ENCODE data around the gene COA1. TPM values are rescaled to one million over a fixed set of nuclear protein-coding genes. Genes with fewer than 3 reads are reported as not detected.
A peak's percentile ranks its signal among the peaks of the same experiment; 100 is the strongest.

COA1 gene
- total RNA-seq, 2 donors from 2014 or later, result 24.8 to 45.1 TPM

- TF ChIP-seq CTCF (IDR thresholded peaks at IDR 0.05), result no peak
- intact Hi-C loops (cut with DNase I), result loop anchor here (5.0 kb wide), 1 partner anchor 134 kb away; no protein-coding TSS in a partner anchor
- no peaks in the 10 kb centered on the region for H3K4me1 ChIP-seq
Observed at GRCh38 chr7:43702974-43703373, 26.3 kb downstream of the COA1 start.

GRCh38 chr7:43701929-43702328 is 27.4 kb downstream of the COA1 start:
- no peaks in the 10 kb centered on the region for H3K9me3 ChIP-seq
- no peak overlapping the region for H3K27ac ChIP-seq
- no peak overlapping the region for H3K9ac ChIP-seq (ENCODE audit: low read depth in 2 of 2, low read length in 2 of 2)

More at GRCh38 chr7:43702974-43703373, 26.3 kb downstream of the COA1 start:
- H3K4me3 ChIP-seq, result no peak overlapping the region
- no peak overlapping the region for H3K27ac ChIP-seq
- no peaks in the 10 kb centered on the region for H3K9me3 ChIP-seq
- DNase-seq, result no peak
- H3K36me3 ChIP-seq, result no peaks in the 10 kb centered on the region
- H3K27me3 ChIP-seq, result no peaks in the 10 kb centered on the region
- H3K9ac ChIP-seq (ENCODE audit: low read depth in 2 of 2, low read length in 2 of 2), result no peak overlapping the region

DNA sequence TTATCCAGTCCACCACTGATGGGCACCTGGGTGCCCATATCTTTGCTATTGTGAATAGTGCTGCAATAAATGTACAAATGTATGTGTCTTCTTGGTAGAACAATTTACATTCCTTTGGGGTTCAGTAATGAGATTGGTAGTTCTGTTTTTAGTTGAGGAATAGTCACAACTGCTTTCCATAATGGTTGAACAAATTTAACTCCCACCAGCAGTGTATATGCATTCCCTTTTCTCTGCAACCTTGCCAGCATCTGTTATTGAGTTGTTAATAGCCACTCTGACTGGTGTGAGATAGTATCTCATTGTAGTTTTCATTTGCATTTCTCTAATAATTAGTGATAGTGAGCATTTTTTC is 27.8 kb downstream of the COA1 start:
- H3K27me3 ChIP-seq, result no peaks in the 10 kb centered on the region
- H3K27ac ChIP-seq, result no peak overlapping the region
- TF ChIP-seq CTCF (IDR thresholded peaks at IDR 0.05), result no peak
- H3K4me1 ChIP-seq, result no peaks in the 10 kb centered on the region
- H3K4me3 ChIP-seq, result no peak overlapping the region
- no peak overlapping the region for H3K9ac ChIP-seq (ENCODE audit: low read depth in 2 of 2, low read length in 2 of 2)
- intact Hi-C loops (cut with DNase I), result loop anchor here (2.0 to 5.0 kb wide), 2 partner anchors 119 to 136 kb away; partner anchors contain the start of gene STK17A
- no peaks in the 10 kb centered on the region for H3K9me3 ChIP-seq
- H3K36me3 ChIP-seq, result no peaks in the 10 kb centered on the region
- DNase-seq, result no peak

More at GRCh38 chr7:43701929-43702328, 27.4 kb downstream of the COA1 start:
- no peak for TF ChIP-seq CTCF (IDR thresholded peaks at IDR 0.05)
- no peak for DNase-seq
- Histone ChIP-seq H3K27me3 (no peaks in the 10 kb centered on the region), H3K4me3 (no peak overlapping the region), H3K36me3 (no peaks in the 10 kb centered on the region), H3K4me1 (no peaks in the 10 kb centered on the region)
- intact Hi-C loops (cut with DNase I), result loop anchor here (2.0 to 5.0 kb wide), 2 partner anchors 119 to 135 kb away; partner anchors contain the start of gene STK17A

- H3K4me1 ChIP-seq, result no peaks in the 10 kb centered on the region
- no peaks in the 10 kb centered on the region for H3K27me3 ChIP-seq
- intact Hi-C loops (cut with DNase I), result loop anchor here (2.0 to 5.0 kb wide), 2 partner anchors 118 to 136 kb away; partner anchors contain the start of gene STK17A
- no peak overlapping the region for H3K9ac ChIP-seq (ENCODE audit: low read depth in 2 of 2, low read length in 2 of 2)
- no peak overlapping the region for H3K27ac ChIP-seq
- H3K9me3 ChIP-seq, result no peaks in the 10 kb centered on the region
- no peak for TF ChIP-seq CTCF (IDR thresholded peaks at IDR 0.05)
- H3K36me3 ChIP-seq, result no peaks in the 10 kb centered on the region
- no peak for DNase-seq
- H3K4me3 ChIP-seq, result no peak overlapping the region
Observed at GRCh38 chr7:43700646-43701499, 28.4 kb downstream of the COA1 start.

DNA sequence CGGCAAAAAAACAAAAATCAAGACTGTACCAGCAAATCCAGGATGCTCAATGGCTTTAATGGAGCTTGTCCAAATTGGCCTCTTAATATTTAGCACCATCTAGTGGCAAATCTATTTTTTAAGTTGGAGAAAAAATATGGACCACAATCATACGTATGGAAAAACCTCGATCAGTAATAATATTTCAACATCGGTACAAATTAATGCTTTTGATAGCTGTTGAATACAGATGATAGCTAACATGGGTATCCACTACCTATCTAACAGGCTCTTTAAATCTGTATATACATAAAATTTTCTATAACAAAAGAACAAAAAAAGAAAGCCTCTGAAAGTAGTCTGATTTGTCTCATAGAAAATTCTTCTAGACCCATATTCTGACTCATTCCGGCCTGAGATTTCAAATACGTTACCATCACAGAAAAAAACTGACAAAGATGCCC is 29.2 kb downstream of the COA1 start:
- H3K27me3 ChIP-seq, result no peaks in the 10 kb centered on the region
- no peaks in the 10 kb centered on the region for H3K9me3 ChIP-seq
- H3K4me1 ChIP-seq, result no peaks in the 10 kb centered on the region
- H3K36me3 ChIP-seq, result no peaks in the 10 kb centered on the region
- H3K27ac ChIP-seq, result no peak overlapping the region
- intact Hi-C loops (cut with DNase I), result loop anchor here (2.0 to 5.0 kb wide), 2 partner anchors 117 to 137 kb away; partner anchors contain the start of gene STK17A
- no peak for DNase-seq
- no peak overlapping the region for H3K4me3 ChIP-seq
- no peak overlapping the region for H3K9ac ChIP-seq (ENCODE audit: low read depth in 2 of 2, low read length in 2 of 2)
- peak; percentile 43 for TF ChIP-seq CTCF (IDR thresholded peaks at IDR 0.05)

Data from colonic mucosa (tissue), 4 donors.